WTC11 (cell line): ENCODE data around the gene BCAP29. TPM values are rescaled to one million over a fixed set of nuclear protein-coding genes. Genes with fewer than 3 reads are reported as not detected.

ENCODE experiments used
- ATAC-seq: fragments of 200-7000 bp; cut with Tn5 transposase; 2 replicates; pipeline ENCODE4 v1.10.0; 2021; ENCODE audit warnings: mild to moderate bottlenecking, moderate library complexity
- CTCF ChIA-PET: fragments of 300-600 bp; sonication (Branson Sonifier 250); formaldehyde crosslinking; loops from one replicate; lab custom pipeline; 2021; ENCODE audit warnings: antibody characterized with exemption; lab: Charles Lee
- POLR2A ChIA-PET: fragments of 350-600 bp; sonication (Branson Sonifier 250); formaldehyde crosslinking; loops from one replicate; lab custom pipeline; 2021; ENCODE audit warnings: antibody characterized with exemption; lab: Charles Lee
- DNase-seq: peaks from one replicate; pipeline ENCODE4 v3.0.0; 2021; ENCODE audit warnings: low spot score
- H3K27ac Mint-ChIP-seq: 2 replicates; pipeline ENCODE4 v1.8.0; 2021; ENCODE audit warnings: mixed read lengths
- H3K27me3 Mint-ChIP-seq: 2 replicates; pipeline ENCODE4 v1.8.0; 2021; ENCODE audit warnings: low read depth, mild to moderate bottlenecking, moderate library complexity, mixed read lengths
- H3K36me3 Mint-ChIP-seq: 2 replicates; pipeline ENCODE4 v1.8.0; 2021; ENCODE audit warnings: mixed read lengths
- H3K4me1 Mint-ChIP-seq: 2 replicates; pipeline ENCODE4 v1.8.0; 2022; ENCODE audit warnings: mixed read lengths
- H3K4me3 Mint-ChIP-seq: 2 replicates; pipeline ENCODE4 v1.8.0; 2021; ENCODE audit warnings: mild to moderate bottlenecking, moderate library complexity, mixed read lengths
- H3K9me3 Mint-ChIP-seq: 2 replicates; pipeline ENCODE4 v1.8.0; 2021; ENCODE audit warnings: mixed read lengths
- ARID4B ChIP-seq: sonication (generic); formaldehyde crosslinking; IDR thresholded peaks from 2 replicates; pipeline ENCODE4 v1.8.0; 2023; ENCODE audit warnings: missing genetic modification reagents, mild to moderate bottlenecking, borderline replicate concordance
- ATF2 ChIP-seq: sonication (generic); formaldehyde crosslinking; IDR thresholded peaks from 2 replicates; pipeline ENCODE4 v1.8.1; 2022; ENCODE audit warnings: low read depth, missing genetic modification reagents, borderline replicate concordance
- ATF3 ChIP-seq: sonication (generic); formaldehyde crosslinking; conservative IDR thresholded peaks from 2 replicates; pipeline ENCODE4 v1.8.1; 2022; ENCODE audit warnings: mild to moderate bottlenecking, missing genetic modification reagents
- ELF4 ChIP-seq: sonication (generic); formaldehyde crosslinking; IDR thresholded peaks from 2 replicates; pipeline ENCODE4 v1.8.1; 2022; ENCODE audit warnings: low read depth, mild to moderate bottlenecking, moderate library complexity, missing genetic modification reagents
- EMX1 ChIP-seq: fragments of 250-450 bp; sonication (Bioruptor Pico); IDR thresholded peaks from 2 replicates; pipeline ENCODE4 v1.8.0; 2021; ENCODE audit warnings: mild to moderate bottlenecking
- GRHL2 ChIP-seq: fragments of 250-450 bp; sonication (Bioruptor Pico); IDR thresholded peaks from 2 replicates; pipeline ENCODE4 v1.8.0; 2022; ENCODE audit warnings: mild to moderate bottlenecking, moderate library complexity; ENCODE audit not compliant: insufficient replicate concordance, severe bottlenecking
- HMGA2 ChIP-seq: fragments of 250-450 bp; sonication (Bioruptor Pico); IDR thresholded peaks from 2 replicates; pipeline ENCODE4 v1.4.0; 2021; ENCODE audit warnings: mild to moderate bottlenecking, moderate library complexity
- HMGXB4 ChIP-seq: sonication (generic); formaldehyde crosslinking; IDR thresholded peaks from 2 replicates; pipeline ENCODE4 v1.8.1; 2023; ENCODE audit warnings: mild to moderate bottlenecking, moderate library complexity, missing genetic modification reagents
- IRF1 ChIP-seq: sonication (generic); formaldehyde crosslinking; IDR thresholded peaks from 2 replicates; pipeline ENCODE4 v1.8.0; 2023; ENCODE audit warnings: missing genetic modification reagents
- MAX ChIP-seq: sonication (generic); formaldehyde crosslinking; IDR thresholded peaks from 2 replicates; pipeline ENCODE4 v1.8.0; 2022; ENCODE audit warnings: mild to moderate bottlenecking, missing genetic modification reagents
- MLX ChIP-seq: sonication (generic); formaldehyde crosslinking; IDR thresholded peaks from 2 replicates; pipeline ENCODE4 v1.8.1; 2023; ENCODE audit warnings: mild to moderate bottlenecking, missing genetic modification reagents, moderate library complexity
- MXD4 ChIP-seq: fragments of 250-450 bp; sonication (Bioruptor Pico); IDR thresholded peaks from 2 replicates; pipeline ENCODE4 v1.8.0; 2021; ENCODE audit warnings: mild to moderate bottlenecking, moderate library complexity, borderline replicate concordance
- MYBL2 ChIP-seq: sonication (generic); formaldehyde crosslinking; IDR thresholded peaks from 2 replicates; pipeline ENCODE4 v1.8.1; 2023; ENCODE audit warnings: mild to moderate bottlenecking, moderate library complexity, missing genetic modification reagents
- NR3C1 ChIP-seq: sonication (generic); formaldehyde crosslinking; conservative IDR thresholded peaks from 2 replicates; pipeline ENCODE4 v1.8.1; 2023; ENCODE audit warnings: low read depth, mild to moderate bottlenecking, missing genetic modification reagents
- SMAD4 ChIP-seq: sonication (generic); formaldehyde crosslinking; IDR thresholded peaks from 2 replicates; pipeline ENCODE4 v1.8.0; 2022; ENCODE audit warnings: mild to moderate bottlenecking, missing genetic modification reagents
- SP1 ChIP-seq: sonication (generic); formaldehyde crosslinking; conservative IDR thresholded peaks from 2 replicates; pipeline ENCODE4 v1.8.1; 2022; ENCODE audit warnings: missing genetic modification reagents
- USF1 ChIP-seq: sonication (generic); formaldehyde crosslinking; IDR thresholded peaks from 2 replicates; pipeline ENCODE4 v1.8.0; 2022; ENCODE audit warnings: mild to moderate bottlenecking, missing genetic modification reagents
- ZBTB21 ChIP-seq: sonication (generic); formaldehyde crosslinking; IDR thresholded peaks from 2 replicates; pipeline ENCODE4 v1.8.1; 2023; ENCODE audit warnings: mild to moderate bottlenecking, missing genetic modification reagents, borderline replicate concordance
- ZNF121 ChIP-seq: sonication (generic); formaldehyde crosslinking; IDR thresholded peaks from 2 replicates; pipeline ENCODE4 v1.8.0; 2023; ENCODE audit warnings: missing genetic modification reagents
- ZNF232 ChIP-seq: sonication (generic); formaldehyde crosslinking; IDR thresholded peaks from 2 replicates; pipeline ENCODE4 v1.8.0; 2022; ENCODE audit warnings: mild to moderate bottlenecking, missing genetic modification reagents
- total RNA-seq: library from RNA; stranded (reverse); gene quantifications from 3 replicates; pipeline ENCODE4 v1.2.3, GENCODE V29; 2021

BCAP29 gene
- total RNA-seq, 1 experiment from 2014 or later = 14.5 TPM

- Mint-ChIP-seq H3K27me3 (no peaks in the 10 kb centered on the region), H3K27ac (peak overlapping the region; percentile 71), H3K9me3 (no peaks in the 10 kb centered on the region), H3K4me1 (peaks cover 22% of the 10 kb centered on the region), H3K36me3 (peaks cover 12% of the 10 kb centered on the region), H3K4me3 (peak overlapping the region; percentile 92)
- ChIA-PET POLR2A (interaction anchor here (1.8 to 1.9 kb wide), 2 partner anchors 16 to 179 kb away, joined by 6 to 9 read pairs; partner anchors contain the start of genes BCAP29 and CBLL1), CTCF (interaction anchor here (0.5 to 1.9 kb wide), 5 partner anchors 96 to 397 kb away, joined by 3 to 6 read pairs (median 3); partner anchors contain the start of gene SLC26A4)
- DNase-seq = no peak
- ATAC-seq = no peak
- TF ChIP-seq USF1 (peak; percentile 69), ATF3 (CRISPR knock-in tag) (no peak), HMGA2 (no peak)
- TF ChIP-seq, all 79 proteins: peak for 1
Measured at GRCh38 chr7:107564553-107565298, 15.3 kb upstream of the BCAP29 start.

- Mint-ChIP-seq H3K36me3 (peaks cover 29% of the 10 kb centered on the region), H3K4me3 (no peak overlapping the region), H3K27me3 (no peaks in the 10 kb centered on the region), H3K9me3 (no peaks in the 10 kb centered on the region), H3K27ac (no peak overlapping the region), H3K4me1 (no peaks in the 10 kb centered on the region)
- ATAC-seq = no peak
- ChIA-PET POLR2A (no interaction called here), CTCF (no interaction called here)
- no peak for TF ChIP-seq ZBTB21 (CRISPR knock-in tag)
- no peak for TF ChIP-seq USF1
- no peak for TF ChIP-seq GRHL2 (CRISPR knock-in tag)
- no peak for TF ChIP-seq EMX1 (CRISPR knock-in tag)
- TF ChIP-seq SP1 (CRISPR knock-in tag) = no peak
- no peak for TF ChIP-seq ZNF232 (CRISPR knock-in tag)
- no peak for TF ChIP-seq ATF2
- no peak for TF ChIP-seq SMAD4 (CRISPR knock-in tag)
- TF ChIP-seq MAX (CRISPR knock-in tag) = no peak
- no peak for TF ChIP-seq HMGXB4 (CRISPR knock-in tag)
- no peak for TF ChIP-seq MLX (CRISPR knock-in tag)
- TF ChIP-seq NR3C1 (CRISPR knock-in tag) = no peak
- no peak for TF ChIP-seq ARID4B (CRISPR knock-in tag)
- no peak for TF ChIP-seq ELF4 (CRISPR knock-in tag)
- TF ChIP-seq IRF1 (CRISPR knock-in tag) = no peak
- TF ChIP-seq MXD4 (CRISPR knock-in tag) = no peak
- TF ChIP-seq ZNF121 (CRISPR knock-in tag) = no peak
- TF ChIP-seq MYBL2 (CRISPR knock-in tag) = no peak
- DNase-seq = no peak
Measured at GRCh38 chr7:107570298-107570697, 9.7 kb upstream of the BCAP29 start.
